ENCODE measurements around the gene CDCA3.

CDCA3 gene

GRCh38 chr12:6820166-6820565 is 30.9 kb downstream of the CDCA3 start:
- DNase-seq (ENCODE audit: low read depth), result no peak

DNA sequence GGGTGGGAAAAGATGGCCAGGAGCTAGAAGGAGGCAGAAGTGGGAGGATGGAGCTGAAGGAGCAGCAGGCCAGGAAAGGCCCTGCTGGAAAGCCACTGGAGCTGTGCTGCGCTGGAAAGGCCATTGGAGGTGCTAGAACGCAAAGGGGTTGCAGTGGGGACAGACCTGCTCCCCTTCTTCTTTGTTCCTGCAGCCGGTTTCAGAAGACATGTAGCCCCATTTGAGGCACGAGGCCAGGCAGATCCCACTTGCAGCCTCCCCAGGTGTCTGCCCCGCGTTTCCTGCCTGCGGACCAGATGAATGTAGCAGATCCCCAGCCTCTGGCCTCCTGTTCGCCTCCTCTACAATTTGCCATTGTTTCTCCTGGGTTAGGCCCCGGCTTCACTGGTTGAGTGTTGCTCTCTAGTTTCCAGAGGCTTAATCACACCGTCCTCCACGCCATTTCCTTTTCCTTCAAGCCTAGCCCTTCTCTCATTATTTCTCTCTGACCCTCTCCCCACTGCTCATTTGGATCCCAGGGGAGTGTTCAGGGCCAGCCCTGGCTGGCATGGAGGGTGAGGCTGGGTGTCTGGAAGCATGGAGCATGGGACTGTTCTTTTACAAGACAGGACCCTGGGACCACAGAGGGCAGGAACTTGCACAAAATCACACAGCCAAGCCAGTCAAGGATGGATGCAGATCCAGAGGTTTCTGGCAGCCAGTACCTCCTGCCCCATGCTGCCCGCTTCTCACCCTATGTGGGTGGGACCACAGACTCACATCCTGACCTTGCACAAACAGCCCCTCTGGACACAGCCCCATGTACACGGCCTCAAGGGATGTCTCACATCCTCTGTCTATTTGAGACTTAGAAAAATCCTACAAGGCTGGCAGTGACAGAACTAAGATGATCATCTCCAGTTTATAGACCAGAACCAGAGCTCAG is 31.7 kb downstream of the CDCA3 start:
- no peak for DNase-seq (ENCODE audit: low read depth)

DNA sequence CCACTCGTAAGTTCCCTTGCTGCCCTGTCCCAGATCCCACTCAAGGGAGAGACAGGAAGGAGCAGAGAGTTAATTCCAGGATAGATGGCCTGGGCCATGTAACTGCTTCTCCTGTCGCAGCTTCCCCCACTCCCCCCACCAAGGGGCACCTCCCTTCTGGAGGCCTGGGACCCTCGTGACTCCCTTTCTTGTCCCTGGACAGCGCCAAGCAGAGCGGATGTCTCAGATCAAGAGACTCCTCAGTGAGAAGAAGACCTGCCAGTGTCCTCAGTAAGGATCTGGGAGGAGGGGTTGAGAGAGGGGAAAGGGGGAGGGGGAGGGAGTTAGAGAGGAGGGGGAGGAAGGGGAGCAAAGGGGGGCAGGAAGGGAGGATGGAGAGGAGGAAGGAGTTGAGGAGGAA is 32.4 kb downstream of the CDCA3 start:
- DNase-seq (ENCODE audit: low read depth), result no peak

DNA sequence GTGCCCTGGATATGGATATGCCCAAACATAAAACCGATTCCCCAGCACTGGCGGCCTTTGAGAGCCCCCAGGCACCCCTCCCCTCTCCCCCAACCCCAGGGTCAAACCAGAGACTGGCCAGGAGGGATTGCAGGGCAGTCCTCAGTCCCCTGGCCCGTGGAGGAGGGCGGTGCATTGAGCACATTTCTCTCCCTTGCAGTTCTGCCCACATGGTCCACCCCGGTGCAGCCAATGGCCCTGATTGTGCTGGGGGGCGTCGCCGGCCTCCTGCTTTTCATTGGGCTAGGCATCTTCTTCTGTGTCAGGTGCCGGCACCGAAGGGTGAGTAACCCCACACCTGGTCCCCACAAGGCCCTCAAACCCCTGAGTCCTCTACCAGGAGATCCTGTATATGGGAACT is 32.9 kb downstream of the CDCA3 start:
- DNase-seq (ENCODE audit: low read depth), result no peak

GRCh38 chr12:6817662-6818157 is 33.4 kb downstream of the CDCA3 start:
- no peak for DNase-seq (ENCODE audit: low read depth)

DNA sequence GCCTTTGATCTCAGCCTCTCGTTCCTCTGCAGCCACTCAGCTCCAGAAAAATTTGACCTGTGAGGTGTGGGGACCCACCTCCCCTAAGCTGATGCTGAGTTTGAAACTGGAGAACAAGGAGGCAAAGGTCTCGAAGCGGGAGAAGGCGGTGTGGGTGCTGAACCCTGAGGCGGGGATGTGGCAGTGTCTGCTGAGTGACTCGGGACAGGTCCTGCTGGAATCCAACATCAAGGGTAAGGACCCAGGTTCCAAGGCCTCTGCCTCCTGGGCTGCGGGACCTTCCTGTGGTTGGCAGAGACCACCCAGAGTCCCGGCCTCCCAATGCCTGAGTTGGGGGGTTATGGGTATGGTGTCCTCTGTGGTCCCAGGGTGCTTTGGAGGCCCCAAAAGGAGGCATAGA is 34.0 kb downstream of the CDCA3 start:
- no peak for DNase-seq (ENCODE audit: low read depth)

GRCh38 chr12:6816598-6816997 is 34.5 kb downstream of the CDCA3 start:
- DNase-seq (ENCODE audit: low read depth), result no peak

GRCh38 chr12:6813363-6813762 is 37.7 kb downstream of the CDCA3 start:
- no peak for DNase-seq (ENCODE audit: low read depth)

- DNase-seq (ENCODE audit: low read depth), result no peak
Measured at GRCh38 chr12:6810758-6811157, 40.3 kb downstream of the CDCA3 start.

DNA sequence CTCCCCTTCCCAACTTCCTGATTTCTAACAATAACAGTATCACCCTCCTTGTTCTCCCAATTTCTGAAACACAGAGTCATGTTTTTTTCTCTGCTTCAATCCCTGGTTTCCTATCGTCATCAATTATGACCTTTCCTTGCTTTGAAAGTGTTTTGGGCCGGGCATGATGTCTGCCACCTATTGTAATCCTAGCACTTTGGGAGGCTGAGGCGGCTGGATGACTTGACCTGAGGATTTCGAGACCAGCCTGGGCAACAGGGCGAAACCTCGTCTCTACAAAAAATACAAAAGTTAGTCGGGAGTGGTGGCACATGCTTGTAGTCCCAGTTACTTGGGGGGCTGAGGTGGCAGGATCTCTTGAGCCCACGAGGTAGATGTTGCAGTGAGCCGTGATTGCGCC is 42.0 kb downstream of the CDCA3 start:
- DNase-seq (ENCODE audit: low read depth), result no peak

- DNase-seq (ENCODE audit: low read depth), result no peak
Measured at GRCh38 chr12:6807170-6807569, 43.9 kb downstream of the CDCA3 start.

- DNase-seq (ENCODE audit: low read depth), result no peak
Measured at GRCh38 chr12:6799147-6799546, 51.9 kb downstream of the CDCA3 start.
